HG03039 (cell line): Measurements from ENCODE around the gene KRTAP5-2.
"Not testable (repeated sequence)": the region's sequence is repeated elsewhere in the genome, so short reads cannot be mapped to it uniquely, and the experiment has no call there.

Source experiments
- ATAC-seq: cut with Tn5 transposase; IDR thresholded peaks from one replicate; pipeline ENCODE4 v1.9.1; 2021; ENCODE audit warnings: mild to moderate bottlenecking, moderate library complexity; ENCODE audit not compliant: unreplicated experiment

The KRTAP5-2 gene

GRCh38 chr11:1597994-1598380 lies at the start of gene KRTAP5-2:
TSS of gene KRTAP5-2 (minus strand) at chr11:1598294. CDS start at chr11:1598250, 44 bp downstream.
- no peak for ATAC-seq

- not testable (repeated sequence) for ATAC-seq
These were observed 48.4 kb upstream of the KRTAP5-2 start for GRCh38 chr11:1646540-1646939.

DNA sequence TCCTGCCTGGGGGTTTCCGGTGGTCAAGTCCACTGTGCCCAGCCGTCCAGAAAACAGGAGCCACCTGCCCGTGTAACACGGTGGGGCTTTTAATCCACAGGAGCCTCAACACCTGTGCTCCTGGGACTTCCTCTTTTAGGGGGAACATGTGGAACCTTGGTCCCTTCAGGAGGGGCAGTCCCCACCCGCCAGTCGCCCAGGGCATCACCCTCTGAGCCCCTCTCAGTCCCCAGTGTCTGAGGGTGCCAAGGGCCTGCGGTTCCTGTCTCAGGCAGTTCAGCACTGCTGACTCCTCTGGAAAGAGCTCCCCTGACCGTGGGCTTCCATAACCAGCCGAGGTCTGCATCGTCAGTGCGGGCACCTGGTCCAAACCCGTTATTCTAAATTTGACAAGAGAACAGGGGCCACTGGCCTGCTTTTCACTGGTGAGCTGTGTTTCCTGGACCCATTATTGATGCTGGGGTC lies 47.3 kb upstream of the KRTAP5-2 start:
- ATAC-seq, result no peak

DNA sequence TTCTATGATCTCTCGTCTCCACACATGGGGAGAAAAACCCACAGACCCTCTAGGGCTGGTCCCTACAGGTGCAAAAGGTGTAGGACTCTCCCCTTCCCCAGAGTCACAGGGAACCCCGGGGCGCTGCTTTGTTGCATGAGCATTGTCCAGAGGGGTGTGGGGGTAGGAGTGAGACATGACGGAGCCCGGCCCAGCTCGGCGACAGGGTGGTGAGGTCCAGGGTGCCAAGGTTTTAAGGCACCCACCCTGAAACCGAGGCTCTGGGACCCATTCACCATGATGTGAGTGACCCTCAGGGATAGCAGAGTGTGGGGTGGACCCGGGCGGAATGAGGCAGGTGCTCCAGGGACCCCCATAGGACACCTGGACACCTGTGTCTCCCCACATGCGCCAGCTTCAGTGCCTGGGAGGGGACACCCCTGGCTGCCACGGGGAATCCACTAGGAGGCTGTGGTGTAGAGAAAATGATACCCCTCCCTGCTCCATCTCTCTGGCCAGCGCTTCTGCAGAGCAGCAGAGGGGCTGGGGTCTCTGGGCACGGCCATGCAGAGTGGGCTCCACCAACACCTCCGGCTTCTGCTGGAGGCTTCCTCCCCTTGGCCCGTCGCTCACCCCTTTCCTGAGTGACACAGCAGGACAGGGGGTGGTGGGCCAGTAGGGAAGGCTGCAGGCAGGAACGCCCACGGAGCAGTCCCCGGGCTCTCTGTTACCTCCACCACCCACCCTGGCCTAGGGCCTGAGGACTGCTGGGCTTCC lies 46.7 kb upstream of the KRTAP5-2 start:
- no peak for ATAC-seq

DNA sequence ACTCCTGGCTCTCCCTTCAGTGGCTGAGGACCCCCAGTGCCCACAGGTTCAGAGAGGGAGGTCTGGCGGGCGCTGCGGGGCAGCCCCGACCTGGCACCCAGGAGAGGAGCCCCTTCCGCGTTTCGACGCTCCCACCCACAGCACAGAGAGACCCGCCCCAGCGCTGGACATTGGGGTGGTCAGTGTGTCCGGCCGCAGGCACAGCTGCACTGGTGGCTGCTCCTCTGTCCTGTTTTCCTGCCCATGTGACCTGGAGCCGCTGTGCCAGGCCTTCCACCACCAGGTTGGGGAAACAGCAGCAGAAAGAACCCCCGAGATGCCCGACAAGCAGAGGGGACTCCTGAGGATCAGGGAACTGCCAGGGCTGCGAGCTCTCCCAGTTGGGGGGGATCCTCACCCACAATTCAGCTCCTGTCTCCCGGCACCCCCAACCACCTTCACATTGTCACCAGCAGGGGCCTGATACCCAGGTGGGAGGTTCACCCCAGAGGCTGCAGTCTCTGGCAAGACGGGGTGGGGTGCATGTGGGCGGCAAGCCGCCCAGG lies 45.1 kb upstream of the KRTAP5-2 start:
- ATAC-seq, result no peak

- ATAC-seq, result no peak
These were observed 44.4 kb upstream of the KRTAP5-2 start for GRCh38 chr11:1642288-1643145.

DNA sequence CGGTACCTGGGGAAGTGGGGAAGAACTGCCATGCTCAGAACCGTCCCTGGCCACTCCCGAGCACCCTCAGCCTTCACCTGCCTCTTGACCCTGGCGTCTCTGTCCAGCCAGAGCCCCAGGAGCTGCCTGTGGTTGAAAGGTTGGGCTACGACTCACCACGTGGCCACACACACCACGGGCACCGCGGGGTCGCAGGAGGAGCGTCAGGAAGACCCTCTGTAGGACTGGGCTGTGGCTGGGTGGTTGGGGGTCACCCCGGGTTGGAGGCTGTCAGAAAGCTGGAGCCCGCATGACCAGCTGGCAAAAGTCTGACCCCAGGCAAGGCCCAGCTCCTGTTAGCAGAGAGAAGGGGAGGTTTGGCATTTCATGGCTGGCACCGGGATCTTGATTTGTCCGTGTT lies 43.0 kb upstream of the KRTAP5-2 start:
- no peak for ATAC-seq

DNA sequence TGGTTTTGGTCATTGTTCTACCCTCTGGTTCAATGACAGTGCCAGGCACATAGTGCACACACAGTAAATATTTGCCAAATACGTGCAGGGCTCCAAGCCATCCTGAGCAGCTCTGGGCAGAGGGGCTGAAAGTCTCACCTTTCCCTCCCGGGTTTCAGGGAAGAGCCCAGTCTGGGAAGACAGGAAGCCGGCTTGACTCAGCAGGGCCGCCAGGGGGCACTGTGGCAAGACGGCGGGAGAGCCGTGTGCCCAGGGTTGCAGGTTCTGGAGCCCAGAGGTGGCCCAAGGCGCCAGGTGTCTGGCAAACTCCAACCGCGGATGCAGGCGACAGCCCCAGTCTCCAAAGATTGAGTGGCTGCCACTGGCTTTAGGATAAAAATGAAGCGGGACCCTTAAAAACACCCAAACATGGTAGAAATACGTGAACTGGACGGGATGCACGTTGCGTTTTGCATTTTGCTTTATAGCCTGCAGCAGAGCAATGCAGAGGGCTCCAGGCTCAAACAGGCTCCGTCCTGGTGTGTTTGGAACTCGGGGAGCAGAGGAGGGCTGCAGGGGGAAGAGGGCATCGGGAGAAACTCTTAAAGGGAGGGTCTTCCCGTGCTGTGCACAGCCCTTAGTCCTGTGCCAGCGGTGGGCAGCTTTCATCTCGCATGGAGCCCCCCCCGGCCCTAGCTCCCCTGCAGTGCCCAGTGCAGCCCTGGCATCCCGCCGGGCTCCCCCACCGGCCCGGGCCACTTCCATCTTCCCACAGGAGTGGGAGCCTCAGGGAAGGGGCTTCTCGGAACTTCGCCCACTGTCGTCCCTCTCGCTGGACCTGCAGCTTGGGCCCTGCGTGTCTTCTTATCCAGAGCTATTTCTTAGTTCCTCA lies 42.2 kb upstream of the KRTAP5-2 start:
- ATAC-seq, result no peak

DNA sequence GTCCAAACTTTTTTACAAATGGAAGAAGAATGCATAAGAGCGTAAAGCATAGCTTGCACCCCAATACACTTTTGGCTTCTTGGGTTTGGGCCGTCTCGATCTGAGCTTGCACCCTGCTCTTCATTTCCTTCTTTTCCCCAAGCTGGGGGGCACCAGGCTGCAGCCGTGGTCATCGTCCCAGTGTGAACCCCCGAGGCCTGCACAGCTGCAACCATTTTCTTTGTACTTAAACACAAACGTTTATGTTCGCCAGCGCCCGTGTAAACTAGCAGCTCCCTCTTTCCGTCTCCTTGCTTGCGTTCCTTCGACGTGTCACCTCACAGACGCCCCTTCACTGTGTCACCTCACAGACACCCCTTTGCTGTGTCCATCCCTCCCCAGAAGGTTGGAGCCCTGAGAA lies 41.6 kb upstream of the KRTAP5-2 start:
- no peak for ATAC-seq

GRCh38 chr11:1639102-1639620 lies 41.1 kb upstream of the KRTAP5-2 start:
- no peak for ATAC-seq

DNA sequence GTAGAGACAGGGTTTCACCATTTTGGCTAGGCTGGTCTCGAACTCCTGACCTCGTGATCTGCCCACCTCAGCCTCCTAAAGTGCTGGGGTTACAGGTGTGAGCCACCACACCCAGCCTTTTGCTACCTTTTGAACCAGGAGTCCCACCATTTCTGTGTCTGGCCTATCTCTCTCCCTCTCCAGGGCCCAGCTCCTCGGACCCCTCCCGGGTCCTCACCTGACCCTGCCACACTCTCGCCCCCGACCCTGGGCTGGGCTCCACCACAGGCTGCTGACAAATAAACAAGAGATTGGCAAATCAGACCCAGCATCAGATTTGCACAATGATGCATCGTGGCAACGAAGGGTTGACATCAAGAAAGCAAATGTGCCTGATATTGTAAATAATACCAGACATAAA lies 40.2 kb upstream of the KRTAP5-2 start:
- no peak for ATAC-seq

GRCh38 chr11:1637628-1638027 lies 39.5 kb upstream of the KRTAP5-2 start:
- ATAC-seq, result no peak

- no peak for ATAC-seq
These were observed 38.3 kb upstream of the KRTAP5-2 start for GRCh38 chr11:1636291-1636950.

DNA sequence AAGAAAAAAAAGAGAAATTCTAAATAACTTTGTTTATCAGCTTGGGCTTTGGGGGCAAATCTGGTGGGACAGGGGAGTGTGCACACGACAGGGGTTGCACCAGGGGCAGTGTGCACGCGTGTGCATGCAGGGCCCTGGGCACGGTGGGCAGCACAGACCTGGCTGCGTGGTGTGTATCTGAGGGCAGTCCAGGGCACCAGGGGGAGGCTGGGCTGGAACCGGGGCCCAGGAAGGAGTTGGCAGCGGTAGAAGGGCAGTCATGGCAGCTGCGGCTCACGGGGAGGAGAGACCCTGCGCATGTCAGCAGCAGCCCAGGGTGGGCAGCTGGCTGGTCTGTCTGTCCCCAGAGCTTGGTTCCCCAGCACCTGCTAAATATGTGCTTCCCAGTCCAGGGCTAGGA lies 35.8 kb upstream of the KRTAP5-2 start:
- no peak for ATAC-seq

GRCh38 chr11:1632053-1632714 lies 34.1 kb upstream of the KRTAP5-2 start:
- ATAC-seq, result no peak

DNA sequence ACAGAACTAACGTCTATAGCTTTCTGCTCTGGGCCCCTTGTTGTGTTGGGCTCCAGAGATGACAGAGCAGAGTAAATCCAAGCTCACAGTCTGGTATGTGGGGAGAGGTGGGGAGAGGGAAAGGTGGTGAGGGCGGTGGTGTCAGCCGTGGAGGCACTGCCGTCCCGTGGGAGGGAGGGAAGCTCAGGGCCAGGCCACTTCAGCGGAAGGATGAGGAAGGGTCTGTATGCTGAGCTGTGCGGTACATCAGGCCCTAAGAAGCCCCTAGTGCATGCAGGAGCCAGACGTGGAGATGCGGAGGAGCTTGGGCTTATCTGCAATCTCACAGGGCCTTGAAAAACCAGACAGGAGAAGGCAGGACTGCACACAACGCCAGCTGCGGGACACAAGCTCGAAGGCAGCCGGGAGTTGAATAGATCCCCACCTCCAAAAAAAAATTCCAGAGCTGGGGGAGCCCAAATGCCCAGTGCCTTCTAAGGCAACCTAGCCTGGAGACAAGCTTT lies 33.0 kb upstream of the KRTAP5-2 start:
- no peak for ATAC-seq

GRCh38 chr11:1630271-1630670 lies 32.2 kb upstream of the KRTAP5-2 start:
- no peak for ATAC-seq

GRCh38 chr11:1629326-1630185 lies 31.5 kb upstream of the KRTAP5-2 start, which contains the start of gene KRTAP5-5:
TSS of gene KRTAP5-5 (plus strand) at chr11:1629775. CDS start at chr11:1629841, 66 bp downstream.
- no peak for ATAC-seq
